ENCODE data around the gene PACSIN2.

Gene PACSIN2

DNA sequence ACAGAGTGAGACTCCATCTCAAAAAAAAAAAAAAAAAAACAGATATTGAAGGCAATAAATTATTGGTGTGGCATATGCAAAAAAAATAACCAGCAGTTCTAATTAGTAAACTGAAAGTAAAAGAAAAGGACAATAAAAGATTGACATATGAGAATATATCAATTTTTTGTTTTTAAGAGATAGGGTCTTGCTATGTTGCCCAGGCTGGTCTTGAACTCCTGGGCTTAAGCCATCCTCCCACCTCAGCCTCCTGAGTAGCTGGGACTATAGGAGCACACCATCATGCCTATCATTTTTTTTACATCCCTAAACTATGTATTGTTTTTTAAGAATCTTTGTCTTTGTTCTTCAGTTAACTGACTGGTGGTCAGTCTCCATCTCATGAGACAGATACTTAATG is 31.5 kb downstream of the PACSIN2 start:
- TF ChIP-seq, protein P1, sequence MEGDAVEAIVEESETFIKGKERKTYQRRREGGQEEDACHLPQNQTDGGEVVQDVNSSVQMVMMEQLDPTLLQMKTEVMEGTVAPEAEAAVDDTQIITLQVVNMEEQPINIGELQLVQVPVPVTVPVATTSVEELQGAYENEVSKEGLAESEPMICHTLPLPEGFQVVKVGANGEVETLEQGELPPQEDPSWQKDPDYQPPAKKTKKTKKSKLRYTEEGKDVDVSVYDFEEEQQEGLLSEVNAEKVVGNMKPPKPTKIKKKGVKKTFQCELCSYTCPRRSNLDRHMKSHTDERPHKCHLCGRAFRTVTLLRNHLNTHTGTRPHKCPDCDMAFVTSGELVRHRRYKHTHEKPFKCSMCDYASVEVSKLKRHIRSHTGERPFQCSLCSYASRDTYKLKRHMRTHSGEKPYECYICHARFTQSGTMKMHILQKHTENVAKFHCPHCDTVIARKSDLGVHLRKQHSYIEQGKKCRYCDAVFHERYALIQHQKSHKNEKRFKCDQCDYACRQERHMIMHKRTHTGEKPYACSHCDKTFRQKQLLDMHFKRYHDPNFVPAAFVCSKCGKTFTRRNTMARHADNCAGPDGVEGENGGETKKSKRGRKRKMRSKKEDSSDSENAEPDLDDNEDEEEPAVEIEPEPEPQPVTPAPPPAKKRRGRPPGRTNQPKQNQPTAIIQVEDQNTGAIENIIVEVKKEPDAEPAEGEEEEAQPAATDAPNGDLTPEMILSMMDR (IDR thresholded peaks at IDR 0.05; ENCODE audit: low read length, missing control alignments) = no peak
- no peak for DNase-seq (ENCODE audit: low read depth)
- H3K4me3 ChIP-seq (replicated peaks; ENCODE audit: low read depth, low read length) = no peak overlapping the region

DNA sequence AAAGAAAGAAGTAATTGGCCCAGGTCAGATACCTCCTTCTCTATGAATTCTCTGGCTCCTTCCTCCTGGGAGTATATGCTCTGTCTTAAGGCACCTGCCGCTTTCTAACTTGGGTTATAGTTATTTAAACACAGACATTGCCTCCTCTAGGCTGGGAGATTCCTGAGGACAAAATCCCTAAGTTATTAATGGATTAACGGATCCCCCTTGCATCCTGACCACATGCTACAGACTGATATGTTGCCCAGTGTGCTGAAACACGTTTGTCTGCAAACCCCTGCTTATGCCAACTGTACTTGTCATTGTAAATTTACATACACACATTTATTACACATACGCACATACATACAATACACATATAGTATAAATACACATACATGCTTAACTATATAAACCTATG is 35.3 kb downstream of the PACSIN2 start:
- TF ChIP-seq, protein P1 (IDR thresholded peaks at IDR 0.05; ENCODE audit: low read length, missing control alignments) = no peak
- DNase-seq (ENCODE audit: low read depth) = no peak
- no peak overlapping the region for H3K4me3 ChIP-seq (replicated peaks; ENCODE audit: low read depth, low read length)

DNA sequence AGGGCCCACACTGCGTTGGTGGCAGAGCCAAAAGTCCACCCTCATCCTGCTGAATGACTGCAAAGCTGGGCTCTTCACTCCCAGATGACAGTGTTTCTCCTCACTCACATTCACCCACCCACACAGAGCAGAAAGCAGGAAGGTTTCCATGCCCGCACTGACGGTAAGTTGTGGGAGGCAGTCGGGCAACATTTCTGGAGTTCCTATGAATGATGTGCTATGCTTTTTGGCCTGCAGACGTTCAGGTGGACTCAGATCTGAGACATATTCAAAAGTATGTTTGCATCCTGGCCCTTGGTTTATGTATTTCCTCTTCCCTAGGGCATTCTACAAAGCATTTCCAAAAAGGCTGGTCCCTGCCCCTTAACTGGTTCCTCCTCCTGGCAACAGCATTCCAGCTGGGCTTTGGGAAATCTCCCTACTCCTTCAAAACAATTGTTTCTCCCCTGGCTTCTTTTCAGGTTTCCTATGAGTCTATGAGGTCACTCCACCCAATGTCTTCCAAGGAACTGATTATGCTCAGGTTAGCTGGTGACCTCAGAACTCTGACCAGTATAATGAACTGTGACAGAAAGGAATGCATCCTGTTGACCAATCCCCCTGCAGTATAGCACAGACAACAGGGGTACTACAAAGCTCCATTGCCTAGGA is 36.4 kb downstream of the PACSIN2 start:
- TF ChIP-seq, protein P1 (IDR thresholded peaks at IDR 0.05; ENCODE audit: low read length, missing control alignments) = no peak
- DNase-seq (ENCODE audit: low read depth) = peak; percentile 92
- H3K4me3 ChIP-seq (replicated peaks; ENCODE audit: low read depth, low read length) = no peak overlapping the region

DNA sequence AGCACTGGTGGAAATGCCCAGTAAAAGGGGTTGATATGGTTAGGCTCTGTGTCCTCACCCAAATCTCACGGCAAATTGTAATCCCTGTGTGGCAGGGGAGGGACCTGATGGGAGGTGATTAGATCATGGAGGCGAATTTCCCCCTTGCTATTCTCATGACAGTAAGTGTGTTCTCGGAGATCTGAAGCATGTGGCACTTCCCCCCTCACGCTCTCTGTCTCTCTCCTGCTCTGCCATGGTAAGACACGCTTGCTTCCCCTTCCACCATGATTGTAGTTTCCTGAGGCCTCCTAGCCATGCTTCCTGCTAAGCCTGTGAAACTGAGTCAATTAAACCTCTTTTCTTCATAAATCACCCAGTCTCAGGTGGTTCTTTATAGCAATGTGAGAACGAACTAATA is 37.4 kb downstream of the PACSIN2 start:
- H3K4me3 ChIP-seq (replicated peaks; ENCODE audit: low read depth, low read length) = no peak overlapping the region
- no peak for DNase-seq (ENCODE audit: low read depth)
- TF ChIP-seq, protein P1 (IDR thresholded peaks at IDR 0.05; ENCODE audit: low read length, missing control alignments) = no peak

DNA sequence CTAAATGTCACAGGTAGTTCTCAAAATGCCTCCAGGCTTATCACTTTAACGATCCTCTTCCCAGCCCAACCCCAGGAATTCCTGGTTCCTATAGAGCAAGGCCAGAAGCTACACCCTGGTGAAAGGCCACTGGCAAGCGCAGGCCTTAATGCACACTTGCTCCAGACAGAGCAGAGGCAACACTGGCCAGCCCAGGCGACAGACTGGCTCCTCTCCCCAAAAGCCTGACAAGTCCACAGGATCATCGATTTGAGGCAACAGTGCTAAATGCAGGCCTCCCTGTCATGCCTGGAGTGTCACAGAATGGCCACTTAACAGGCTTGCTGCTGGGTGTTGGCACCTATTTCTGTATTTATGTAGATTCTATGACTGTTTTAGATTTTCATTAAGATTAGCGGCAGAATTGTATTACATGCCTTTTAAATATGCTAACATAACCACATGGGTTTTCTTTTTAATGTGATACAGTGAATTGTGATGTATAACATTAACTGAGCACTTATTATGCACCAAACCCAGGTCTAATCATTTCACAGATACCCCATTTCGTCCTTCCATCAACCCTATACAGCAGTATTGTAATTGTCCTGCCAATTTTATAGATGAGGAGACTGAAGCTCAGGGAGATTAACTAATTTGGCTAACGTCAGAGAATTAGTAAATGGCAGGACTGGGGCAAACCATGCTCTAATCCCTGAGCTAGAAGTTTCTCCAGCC is 38.6 kb downstream of the PACSIN2 start:
- no peak for DNase-seq (ENCODE audit: low read depth)
- no peak overlapping the region for H3K4me3 ChIP-seq (replicated peaks; ENCODE audit: low read depth, low read length)
- TF ChIP-seq, protein P1 (IDR thresholded peaks at IDR 0.05; ENCODE audit: low read length, missing control alignments) = no peak

DNA sequence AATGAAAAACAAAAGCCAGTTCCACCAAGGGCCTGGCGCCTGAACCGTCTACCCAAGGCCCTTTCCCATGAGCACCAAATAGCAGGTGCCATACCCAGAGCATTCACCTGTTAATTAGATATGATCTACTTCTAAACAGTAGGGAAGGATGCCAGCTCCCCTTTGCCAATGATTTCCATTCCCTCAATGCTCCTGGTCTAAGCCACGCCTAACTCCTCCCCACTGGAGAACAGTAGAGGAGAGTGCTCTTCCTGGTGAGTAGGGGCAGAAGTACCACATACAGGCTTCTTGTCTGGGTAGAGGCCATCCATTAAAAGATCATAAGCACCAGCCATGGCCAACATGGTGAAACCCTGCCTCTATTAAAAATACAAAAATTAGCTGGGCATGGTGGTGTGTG is 40.7 kb downstream of the PACSIN2 start:
- no peak overlapping the region for H3K4me3 ChIP-seq (replicated peaks; ENCODE audit: low read depth, low read length)
- no peak for DNase-seq (ENCODE audit: low read depth)
- TF ChIP-seq, protein P1 (IDR thresholded peaks at IDR 0.05; ENCODE audit: low read length, missing control alignments) = no peak

DNA sequence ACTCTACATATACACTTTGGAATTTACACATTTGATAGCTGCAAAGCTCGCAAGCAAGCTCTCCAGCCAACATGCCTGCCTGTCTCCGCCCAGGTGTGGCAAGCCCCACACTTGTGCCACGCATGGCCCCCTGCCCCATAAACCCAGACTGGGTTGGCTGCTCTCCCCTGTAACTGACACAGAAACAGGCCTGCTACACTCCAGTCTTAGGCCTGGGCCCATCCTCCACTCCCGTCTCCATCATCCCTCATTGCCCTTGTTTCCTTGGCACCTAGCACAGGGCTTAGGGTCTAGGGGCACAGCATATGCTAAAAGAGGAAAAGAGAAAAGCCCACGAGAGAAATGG is 41.4 kb downstream of the PACSIN2 start:
- DNase-seq (ENCODE audit: low read depth) = no peak
- TF ChIP-seq, protein P1 (IDR thresholded peaks at IDR 0.05; ENCODE audit: low read length, missing control alignments) = no peak
- H3K4me3 ChIP-seq (replicated peaks; ENCODE audit: low read depth, low read length) = no peak overlapping the region

Data from fibroblast of pulmonary artery (primary cell).